NCI-H2196 (cell line): Measurements from ENCODE around the gene CLIP4.
"Not testable (repeated sequence)": the region's sequence is repeated elsewhere in the genome, so short reads cannot be mapped to it uniquely, and the experiment has no call there.

ENCODE experiments used
- DNase-seq: peaks from one replicate; lab custom pipeline; 2025; ENCODE audit not compliant: unreplicated experiment; lab: John Stamatoyannopoulos, UW

The CLIP4 gene, protein sequence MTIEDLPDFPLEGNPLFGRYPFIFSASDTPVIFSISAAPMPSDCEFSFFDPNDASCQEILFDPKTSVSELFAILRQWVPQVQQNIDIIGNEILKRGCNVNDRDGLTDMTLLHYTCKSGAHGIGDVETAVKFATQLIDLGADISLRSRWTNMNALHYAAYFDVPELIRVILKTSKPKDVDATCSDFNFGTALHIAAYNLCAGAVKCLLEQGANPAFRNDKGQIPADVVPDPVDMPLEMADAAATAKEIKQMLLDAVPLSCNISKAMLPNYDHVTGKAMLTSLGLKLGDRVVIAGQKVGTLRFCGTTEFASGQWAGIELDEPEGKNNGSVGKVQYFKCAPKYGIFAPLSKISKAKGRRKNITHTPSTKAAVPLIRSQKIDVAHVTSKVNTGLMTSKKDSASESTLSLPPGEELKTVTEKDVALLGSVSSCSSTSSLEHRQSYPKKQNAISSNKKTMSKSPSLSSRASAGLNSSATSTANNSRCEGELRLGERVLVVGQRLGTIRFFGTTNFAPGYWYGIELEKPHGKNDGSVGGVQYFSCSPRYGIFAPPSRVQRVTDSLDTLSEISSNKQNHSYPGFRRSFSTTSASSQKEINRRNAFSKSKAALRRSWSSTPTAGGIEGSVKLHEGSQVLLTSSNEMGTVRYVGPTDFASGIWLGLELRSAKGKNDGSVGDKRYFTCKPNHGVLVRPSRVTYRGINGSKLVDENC

DNA sequence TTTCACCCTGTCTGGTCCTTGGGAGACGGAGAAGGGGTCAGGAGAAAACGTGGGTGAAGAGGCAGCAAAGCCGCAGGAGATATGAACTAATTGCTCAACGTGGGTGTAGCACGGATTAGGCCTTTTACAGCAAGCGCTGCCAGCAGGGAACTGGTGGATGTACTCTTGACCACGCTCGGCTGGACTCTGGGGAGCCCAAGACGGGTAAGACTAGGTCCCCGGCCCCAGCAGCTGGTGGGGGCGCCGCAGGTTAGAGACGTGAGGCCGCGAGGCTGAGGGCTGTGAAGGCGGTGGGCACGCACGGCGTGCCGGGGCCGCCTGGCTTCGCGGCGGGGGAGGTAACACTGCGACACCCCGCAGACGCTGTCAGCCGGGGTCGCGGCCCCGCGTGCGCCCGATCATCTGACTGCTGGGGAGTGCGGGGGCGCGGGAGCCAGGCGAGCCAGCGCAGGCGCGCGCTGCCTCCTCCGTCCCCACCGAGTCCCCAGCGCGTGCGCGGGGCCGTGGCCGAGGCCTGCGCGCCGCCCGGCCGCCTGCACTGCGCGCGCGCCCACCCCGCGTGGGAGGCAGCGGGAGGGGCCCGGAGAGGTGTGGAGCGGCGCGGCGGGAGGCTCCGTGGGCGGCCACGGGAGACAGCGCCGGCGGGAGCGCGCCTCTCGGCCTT, at the start of gene CLIP4:
Gene CLIP4 (plus strand): TSS at position 470 of the 664 bp plus-strand sequence. CDS start 5,974 bp downstream, outside the sequence.
- no peak for DNase-seq

DNA sequence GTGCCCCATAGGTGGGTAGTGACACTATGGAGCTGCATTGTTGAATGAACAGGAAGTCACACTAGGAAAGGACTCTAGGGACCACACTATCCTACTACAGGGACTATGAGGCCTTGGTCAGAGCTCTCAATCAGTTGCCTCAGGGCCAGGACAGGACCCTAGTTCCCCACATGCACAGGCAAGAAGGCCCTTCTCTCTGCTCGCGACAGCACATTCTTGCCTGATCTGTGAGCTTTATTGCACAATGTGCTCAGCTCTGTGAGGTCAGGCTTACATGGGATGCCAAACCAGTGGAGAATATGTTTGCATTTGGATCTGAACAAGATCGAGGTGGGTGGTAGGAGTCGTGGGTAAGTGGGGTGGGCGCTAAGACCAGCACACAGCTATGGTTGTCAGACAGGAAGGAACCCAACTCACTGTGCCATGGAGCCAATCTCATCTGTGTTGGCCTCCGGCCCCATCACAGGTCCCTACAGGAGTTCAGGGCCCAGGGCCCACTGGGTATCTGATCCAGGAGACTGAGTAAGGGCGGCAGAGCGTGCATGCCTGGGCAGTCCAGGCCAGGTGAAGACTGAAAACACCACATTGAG, 48.8 kb upstream of the CLIP4 start:
- no peak for DNase-seq

DNA sequence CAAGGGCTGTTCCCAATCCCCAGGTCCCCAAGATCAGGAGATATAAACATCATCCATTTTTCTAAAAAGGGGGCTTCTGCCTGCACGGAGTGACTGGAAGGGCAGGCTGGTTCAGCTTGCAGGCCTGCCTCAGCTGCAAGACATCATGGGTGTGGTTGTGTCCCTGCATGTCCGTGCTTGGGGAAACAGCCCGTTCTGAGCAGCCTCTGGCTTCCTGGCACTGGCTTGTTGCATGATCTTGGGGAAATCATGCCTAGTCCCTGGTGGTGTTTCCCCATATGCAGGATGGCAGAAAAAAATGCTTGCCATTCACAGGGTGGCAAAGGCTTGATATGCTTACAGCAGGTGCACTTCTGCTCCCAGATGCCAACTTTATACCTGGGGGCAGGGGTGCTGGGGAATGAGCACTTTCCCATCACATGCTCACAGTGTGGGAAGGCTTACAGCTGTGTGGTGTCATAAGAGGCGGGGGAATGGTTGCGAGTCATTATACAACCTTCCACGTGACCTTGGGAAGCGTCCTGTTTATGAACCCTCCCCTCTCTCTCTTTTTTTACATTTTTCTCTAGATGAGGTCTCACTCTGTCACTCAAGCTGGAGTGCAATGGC, 48.1 kb upstream of the CLIP4 start:
- no peak for DNase-seq

DNA sequence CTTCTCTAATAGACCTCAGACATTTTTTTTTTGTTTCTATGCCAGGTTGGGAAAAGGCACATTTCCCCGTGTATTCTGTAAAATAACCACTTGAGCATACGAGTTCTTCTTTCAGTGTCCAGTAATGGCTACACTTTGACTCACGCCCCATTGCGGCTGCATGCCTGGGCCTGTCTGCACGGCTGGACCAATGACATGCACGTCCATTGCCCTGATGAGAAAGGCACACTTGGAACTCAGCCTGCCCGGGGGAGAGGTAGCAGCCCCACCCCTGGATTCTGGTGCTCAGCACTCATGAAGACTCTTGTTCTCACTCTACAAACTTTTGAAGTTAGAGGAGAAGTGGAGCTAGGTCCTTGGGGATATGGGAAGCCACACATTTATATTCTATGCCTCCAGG, 46.7 kb upstream of the CLIP4 start:
- DNase-seq: no peak

DNA sequence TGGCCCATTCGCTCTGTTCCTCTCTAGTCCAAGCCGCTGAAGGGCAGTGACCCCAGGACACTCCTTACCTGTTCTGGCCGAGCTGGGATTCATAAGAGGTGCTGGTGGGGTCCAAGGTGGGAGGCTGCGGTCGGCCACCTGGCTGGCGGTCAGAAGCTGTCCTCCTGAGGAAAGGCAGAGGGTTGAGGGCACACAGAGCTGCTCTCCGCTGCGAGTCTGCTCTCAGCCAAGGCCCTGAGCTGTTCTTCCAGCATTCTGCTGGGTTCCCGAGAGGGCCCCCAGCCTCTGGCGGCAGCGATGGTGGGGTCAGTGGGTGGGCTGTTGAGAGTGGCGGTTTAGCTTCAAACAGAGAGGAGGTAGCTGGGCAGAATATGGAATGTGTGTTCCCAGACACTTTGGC, 44.7 kb upstream of the CLIP4 start:
- DNase-seq: no peak

DNA sequence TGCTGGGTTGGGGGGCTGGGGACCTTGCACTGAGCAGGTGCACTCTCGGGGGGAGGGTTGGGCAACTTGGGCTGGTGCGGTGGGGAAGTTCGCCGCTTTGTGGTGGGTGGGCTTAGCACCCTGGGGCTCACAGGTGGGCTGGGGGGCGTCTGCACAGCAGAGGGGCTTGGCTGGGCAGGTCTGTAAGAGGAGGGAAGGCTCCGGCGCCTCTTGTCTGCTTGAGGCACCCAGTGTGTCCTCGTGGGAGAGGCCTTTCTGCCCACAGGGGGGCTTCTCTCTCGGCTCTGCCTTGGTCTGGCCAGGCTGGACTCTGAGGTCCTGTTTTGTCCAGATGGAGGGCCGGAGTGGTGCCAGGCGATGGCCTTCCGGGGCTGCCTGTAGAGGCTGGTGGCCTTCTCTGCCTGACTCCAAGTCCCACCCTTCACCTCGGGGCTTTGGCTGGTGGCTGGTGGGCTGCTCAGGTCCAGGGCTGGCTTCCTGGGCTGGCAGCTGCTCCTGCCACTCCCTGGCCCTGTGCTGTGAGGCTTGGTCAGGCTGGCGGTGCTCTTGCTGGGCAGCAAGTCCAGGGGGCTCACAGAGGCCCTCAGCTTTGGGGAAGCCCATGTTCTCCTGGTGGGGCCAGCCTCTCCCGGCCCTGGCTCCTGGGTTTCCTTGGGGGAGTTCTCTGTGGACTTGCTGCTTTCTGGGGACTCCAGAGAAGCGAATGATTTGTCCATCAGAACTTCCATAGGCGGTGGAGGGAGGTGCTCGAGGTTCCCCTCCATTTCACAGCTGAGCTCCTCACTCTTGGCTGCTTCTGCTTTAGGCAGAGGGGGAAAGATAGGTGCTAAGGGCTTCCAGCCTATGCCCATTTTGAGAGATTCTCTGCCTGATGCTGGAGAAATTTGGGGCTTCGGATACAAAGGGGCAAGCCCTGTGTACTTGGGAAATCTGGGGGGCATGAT, 43.9 kb upstream of the CLIP4 start:
- DNase-seq: no peak

DNA sequence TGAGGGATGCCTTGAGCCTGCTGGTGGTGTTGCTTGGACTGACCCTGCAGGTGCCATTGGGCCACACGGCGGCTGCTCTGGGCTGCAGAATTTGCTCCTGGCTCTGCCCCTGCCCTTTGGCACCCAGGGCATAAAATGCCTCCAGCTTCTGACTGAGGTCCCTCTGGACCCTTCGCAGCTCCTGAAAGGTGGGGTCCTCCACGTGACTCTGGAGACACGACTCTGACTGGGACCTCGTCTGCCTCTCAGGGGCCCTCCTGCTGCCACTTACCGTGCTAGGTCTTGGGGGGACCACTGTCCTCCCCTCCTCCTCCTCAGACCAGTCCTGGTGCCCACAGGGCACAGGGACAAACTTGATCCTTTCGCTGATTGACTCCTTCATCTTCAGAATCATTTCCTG, 43.0 kb upstream of the CLIP4 start:
- no peak for DNase-seq

DNA sequence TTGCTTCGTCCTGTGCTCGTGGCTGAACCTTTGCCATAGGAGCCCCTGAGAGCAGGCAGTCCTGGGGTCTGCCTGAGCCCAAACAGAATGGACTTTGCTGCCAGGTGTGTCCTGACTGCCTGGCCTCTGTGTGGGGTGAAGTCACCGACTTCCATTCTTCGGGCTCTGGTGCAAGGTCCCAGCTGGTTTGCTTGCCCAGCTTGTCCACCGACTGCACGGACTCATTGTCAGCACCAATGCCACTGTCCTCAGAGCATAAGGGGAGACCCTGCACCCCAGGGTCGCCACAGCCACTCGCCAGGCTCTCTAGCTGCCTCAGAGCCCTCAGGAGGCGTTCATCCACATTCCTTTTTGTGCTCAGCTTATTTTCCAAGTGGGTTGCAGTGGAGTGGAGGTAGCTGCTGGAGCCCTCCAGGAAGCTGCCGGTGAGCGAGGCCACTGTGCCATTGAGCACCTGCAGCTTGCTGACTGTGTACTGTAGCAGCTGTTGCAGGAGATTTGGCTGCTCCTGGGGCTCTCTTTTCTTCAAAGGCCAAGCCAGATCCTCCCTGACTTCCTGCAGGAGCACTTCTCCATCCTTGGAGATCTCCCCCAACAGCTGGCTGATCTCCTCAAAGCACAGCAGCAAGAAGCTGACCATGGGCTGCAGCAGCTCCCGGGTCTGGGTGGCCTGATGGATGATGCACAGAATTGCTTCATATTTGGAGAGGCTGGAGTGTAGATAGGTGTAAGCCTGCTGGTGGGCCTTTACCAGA, 42.1 kb upstream of the CLIP4 start:
- DNase-seq: no peak

DNA sequence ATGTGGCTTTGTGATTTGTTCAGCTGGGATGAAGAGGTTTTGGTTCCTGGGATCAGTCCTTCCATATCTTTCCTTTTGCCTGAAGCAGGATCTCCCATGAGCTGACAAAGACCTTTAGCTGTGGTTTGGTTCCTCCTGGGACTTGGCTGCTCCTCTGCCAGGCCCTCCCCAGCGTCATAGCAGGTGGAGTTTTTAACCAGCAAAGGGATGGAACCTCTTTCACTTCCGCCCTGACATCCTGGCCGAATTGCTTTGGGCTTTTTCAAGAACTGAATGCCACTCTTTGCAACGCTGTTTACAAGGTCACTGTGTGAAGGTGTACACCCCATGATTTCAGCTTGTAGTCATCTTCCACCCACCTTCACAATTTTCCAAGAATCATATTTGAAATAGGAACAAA, 41.3 kb upstream of the CLIP4 start:
- no peak for DNase-seq

DNA sequence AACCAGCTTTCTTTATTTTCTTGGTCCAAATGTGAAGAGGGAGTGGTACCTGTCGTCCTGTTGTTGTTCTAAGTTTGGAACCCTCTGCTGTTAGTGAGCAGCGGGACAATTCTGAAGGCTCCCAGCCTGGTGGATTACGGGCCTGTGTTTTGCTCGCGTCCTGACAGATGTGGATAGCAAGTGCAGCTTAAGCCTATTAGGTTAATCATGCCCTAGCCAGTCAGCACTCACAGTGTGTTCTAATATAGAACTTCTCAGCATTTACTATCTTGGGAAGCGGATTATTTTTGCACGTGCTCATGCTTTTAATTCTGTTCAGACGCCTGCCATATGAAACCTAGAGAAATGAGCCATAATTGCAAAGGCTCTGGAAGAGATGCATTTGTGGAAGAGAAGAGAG, 40.8 kb upstream of the CLIP4 start, which contains the start of gene PCARE:
Gene PCARE (minus strand): TSS at position 113 of the 400 bp plus-strand sequence. CDS start 262 bp downstream, outside the sequence.
- DNase-seq: no peak

DNA sequence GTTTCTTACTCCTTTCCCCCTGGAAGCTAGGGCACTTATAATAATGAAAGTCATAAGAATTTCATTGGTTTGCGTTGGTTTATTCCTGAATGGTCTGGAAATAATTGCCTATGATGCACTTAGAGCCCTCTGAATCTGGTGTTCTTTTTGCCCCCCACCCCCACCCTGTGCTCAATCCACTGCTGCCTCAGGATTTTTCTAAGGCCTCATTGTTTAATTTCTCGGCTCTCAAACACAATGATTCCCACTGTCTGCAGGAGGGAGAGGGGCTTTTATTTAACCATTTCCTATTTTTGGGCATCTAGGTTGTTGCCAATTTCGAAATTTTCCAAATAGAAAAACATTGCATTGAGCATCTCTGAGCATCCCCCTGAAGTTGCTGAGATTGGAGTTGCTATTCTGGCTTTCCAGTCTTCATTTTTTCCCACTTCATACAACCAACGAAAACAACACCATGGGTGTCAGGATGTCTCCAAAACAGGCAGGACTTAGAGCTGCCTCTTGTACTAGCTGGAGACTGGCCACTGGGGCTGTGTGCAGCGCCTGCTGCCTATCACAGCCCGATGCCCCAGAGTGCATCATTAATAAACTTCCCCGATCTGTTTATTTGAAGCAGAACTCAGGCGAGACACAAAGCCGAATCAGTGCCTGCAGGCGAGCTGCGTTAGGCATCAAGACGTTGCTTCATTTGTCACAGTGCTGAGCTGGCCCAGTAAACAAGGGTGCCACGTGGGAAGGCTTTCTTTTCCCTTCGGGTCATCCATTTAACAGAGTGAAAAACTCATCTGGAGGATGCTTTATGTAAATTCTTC, 39.1 kb upstream of the CLIP4 start:
- no peak for DNase-seq

DNA sequence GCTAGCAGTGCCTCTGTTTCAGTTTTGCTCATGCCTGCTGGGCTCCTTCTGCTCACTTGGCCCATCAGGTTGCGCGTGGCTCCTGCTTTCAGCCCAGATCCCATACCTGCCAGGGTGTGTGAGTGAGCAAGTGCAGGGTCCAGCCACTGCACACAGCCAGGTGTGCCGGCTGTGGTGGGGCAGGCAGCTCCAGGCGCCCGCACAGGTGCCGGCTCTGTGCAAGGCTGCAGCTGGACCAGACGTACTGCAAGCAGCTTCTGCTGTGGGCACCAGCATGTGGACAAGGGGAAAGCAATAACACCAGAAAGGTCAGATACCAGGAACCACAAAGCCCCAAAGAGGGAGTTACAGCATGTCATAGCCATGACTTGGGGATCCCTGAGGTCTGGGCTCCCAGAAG, 35.3 kb upstream of the CLIP4 start:
- DNase-seq: no peak

DNA sequence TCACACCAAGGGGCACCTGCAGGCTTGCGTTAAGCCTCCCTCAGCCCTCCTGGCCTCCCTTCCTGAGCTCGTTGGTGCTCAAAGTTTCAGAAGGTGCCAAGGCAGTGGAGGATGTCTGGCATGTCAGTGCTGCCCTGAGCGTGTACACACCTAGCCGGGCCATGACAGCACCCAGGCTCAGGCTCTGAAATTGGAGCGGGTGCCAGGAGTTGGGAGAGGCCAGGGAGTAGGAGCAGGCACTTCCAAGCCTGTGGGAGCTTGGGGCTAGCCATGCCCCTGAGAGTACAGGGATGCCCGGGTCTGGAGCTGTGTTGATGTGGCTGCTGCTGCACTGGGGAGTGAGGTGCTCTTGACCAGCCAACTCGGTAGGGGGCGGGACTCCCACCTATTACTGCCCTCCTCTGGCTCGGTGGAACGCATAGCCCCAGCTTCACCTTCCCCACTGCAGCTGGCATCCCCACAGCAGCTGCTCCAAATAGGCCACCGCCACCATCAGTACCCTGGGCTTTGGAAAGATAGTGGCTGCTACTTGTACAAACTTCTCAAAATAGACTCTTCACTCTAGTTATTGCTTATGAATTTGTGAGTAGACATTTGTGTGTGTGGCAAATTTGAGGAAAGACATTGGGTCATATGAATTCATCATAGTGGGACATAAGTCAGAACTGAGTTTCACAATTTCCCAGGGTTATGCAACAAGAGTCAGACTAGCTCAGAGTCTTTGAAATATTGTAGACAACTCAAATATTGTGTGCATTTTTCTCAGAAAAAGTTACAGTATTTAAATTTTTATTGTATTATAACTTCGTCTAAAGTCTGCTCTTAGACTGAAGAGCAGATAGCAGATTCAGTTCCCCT, 34.1 kb upstream of the CLIP4 start:
- no peak for DNase-seq

DNA sequence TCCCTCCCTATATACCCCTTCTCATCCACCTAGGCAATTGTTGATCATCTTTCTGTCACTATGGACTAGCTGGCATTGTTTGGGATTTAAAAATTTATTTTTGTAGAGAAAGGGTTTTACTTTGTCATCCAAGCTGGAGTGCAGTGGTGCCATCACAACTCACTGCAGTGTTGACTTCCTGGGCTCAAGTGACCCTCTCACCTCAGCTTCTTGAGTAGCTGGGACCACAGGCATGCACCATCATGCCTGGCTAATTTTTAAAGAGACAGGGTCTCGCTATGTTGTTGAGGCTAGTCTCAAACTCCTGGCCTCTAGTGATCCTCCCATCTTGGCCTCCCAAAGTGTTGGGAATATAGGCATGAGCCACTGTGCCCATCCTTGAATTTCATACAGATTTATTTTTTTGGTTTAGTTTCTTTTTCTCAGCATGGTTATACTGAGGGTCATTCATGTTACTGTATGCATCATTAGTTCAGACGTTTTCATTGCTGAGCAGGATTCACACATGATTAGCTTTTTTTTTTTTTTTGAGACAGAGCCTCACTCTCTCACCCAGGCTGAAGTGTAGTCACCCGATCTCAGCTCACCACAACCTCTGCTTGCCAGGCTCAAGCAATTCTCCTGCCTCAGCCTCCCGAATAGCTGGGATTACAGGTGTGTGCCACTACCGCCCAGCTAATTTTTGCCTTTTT, 32.3 kb upstream of the CLIP4 start:
- no peak for DNase-seq

DNA sequence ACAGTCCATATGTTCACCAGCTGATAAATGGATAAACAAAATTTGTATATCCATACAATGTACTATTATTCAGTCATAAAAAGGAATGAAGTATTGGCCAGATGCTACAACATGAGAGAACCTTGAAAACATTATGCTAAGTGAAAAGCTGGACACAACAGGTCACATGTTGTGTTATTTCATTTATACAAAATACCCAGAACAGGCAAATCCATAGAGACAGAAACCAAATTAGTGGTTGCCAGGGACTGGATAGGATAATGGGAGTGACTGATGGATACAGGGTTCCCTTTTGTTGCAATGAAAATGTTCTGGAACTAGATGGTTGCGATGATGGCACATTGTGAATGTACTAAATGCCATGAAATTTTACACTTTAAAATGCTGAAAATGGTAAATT, 30.7 kb upstream of the CLIP4 start:
- no peak for DNase-seq

DNA sequence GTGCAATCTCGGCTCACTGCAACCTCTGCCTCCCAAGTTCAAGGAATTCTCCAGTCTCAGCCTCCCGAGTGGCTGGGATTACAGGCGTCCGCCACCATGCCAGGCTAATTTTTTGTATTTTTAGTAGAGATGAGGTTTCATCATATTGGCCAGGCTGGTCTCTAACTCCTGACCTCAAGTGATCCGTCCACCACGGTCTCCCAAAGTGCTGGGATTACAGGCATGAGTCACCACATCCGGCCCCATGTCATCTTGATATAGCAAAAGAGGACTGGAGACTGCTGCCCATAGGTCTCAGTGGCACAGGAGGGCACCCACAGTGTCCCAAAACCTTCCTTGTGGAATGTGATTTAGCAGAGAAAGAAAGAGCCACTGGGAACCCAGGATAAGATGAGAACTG, 24.9 kb upstream of the CLIP4 start:
- DNase-seq: not testable (repeated sequence)

DNA sequence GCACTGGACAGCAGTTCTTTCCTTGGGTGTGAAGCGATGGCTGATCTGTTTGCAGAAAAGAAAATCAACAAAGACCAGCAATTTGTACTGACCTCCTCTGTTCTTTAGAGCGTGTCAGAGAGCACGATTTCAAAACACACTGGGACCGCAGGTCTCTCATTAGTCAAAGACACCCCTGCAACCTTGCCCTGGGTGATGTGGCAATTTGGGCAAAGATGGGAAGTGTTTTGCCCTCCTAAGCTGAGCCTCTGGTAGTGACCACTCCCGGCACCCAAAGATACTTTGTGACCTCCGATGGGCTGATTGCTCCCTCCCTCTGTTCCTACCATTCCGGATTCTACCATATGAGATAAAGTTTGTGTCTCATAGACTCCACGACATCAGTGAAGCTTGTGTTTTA, 18.2 kb upstream of the CLIP4 start:
- DNase-seq: no peak
